MM.1S (cell line): ENCODE results near the gene NEGR1.
"Not testable (repeated sequence)": the region's sequence is repeated elsewhere in the genome, so short reads cannot be mapped to it uniquely, and the experiment has no call there.

Source experiments
- DNase-seq: peaks from one replicate; pipeline ENCODE4 v3.0.0-alpha.2; 2015
- H2AFZ ChIP-seq: fragments of 300-600 bp; sonication (generic); 2 replicates; pipeline ENCODE4 v1.6.0; 2016; ENCODE audit warnings: antibody characterized with exemption, low read length
- H3F3A ChIP-seq: fragments of 300-600 bp; sonication (generic); 2 replicates; pipeline ENCODE4 v1.6.1; 2016; ENCODE audit warnings: mild to moderate bottlenecking, antibody characterized with exemption, low read length, moderate library complexity, mixed read lengths; ENCODE audit not compliant: insufficient read depth
- H3K27ac ChIP-seq: fragments of 300-600 bp; sonication (generic); 2 replicates; pipeline ENCODE4 v1.5.1; 2016; ENCODE audit warnings: mild to moderate bottlenecking, low read length
- H3K27me3 ChIP-seq: fragments of 300-600 bp; sonication (generic); replicated peaks from 2 replicates; pipeline ENCODE4 v1.6.0; 2016; ENCODE audit warnings: low read length; ENCODE audit not compliant: insufficient read depth
- H3K36me3 ChIP-seq: fragments of 300-600 bp; sonication (generic); replicated peaks from 2 replicates; pipeline ENCODE4 v1.6.1; 2016; ENCODE audit warnings: mild to moderate bottlenecking, low read length, mixed read lengths; ENCODE audit not compliant: insufficient read depth
- H3K4me1 ChIP-seq: fragments of 300-600 bp; sonication (generic); 2 replicates; pipeline ENCODE4 v1.6.1; 2016; ENCODE audit warnings: low read length, mixed read lengths
- H3K4me2 ChIP-seq: fragments of 300-600 bp; sonication (generic); 2 replicates; pipeline ENCODE4 v1.6.0; 2016; ENCODE audit warnings: low read depth, low read length
- H3K4me3 ChIP-seq: fragments of 300-600 bp; sonication (generic); 2 replicates; pipeline ENCODE4 v1.5.1; 2016; ENCODE audit warnings: low read length, mixed read lengths
- H3K79me2 ChIP-seq: fragments of 300-600 bp; sonication (generic); 2 replicates; pipeline ENCODE4 v1.6.1; 2016; ENCODE audit warnings: mixed run types, low read length, mixed read lengths
- H3K9ac ChIP-seq: fragments of 300-600 bp; sonication (generic); 2 replicates; pipeline ENCODE4 v1.6.1; 2016; ENCODE audit warnings: low read length, mixed read lengths
- H3K9me2 ChIP-seq: fragments of 300-600 bp; sonication (generic); replicated peaks from 2 replicates; pipeline ENCODE4 v1.6.1; 2016; ENCODE audit warnings: mild to moderate bottlenecking, low read length, mixed read lengths; ENCODE audit not compliant: insufficient read depth
- H3K9me3 ChIP-seq: fragments of 300-600 bp; sonication (generic); replicated peaks from 2 replicates; pipeline ENCODE4 v1.6.1; 2016; ENCODE audit warnings: mild to moderate bottlenecking, low read length, mixed read lengths; ENCODE audit not compliant: insufficient read depth
- H4K20me1 ChIP-seq: fragments of 300-600 bp; sonication (generic); 2 replicates; pipeline ENCODE4 v1.6.1; 2016; ENCODE audit warnings: mild to moderate bottlenecking, low read length, moderate library complexity, mixed read lengths; ENCODE audit not compliant: insufficient read depth
- EZH2 ChIP-seq: fragments of 300-600 bp; sonication (generic); optimal IDR thresholded peaks from 2 replicates; pipeline ENCODE3; 2017; ENCODE audit warnings: low read depth, mild to moderate bottlenecking, antibody characterized with exemption, low read length, mixed read lengths
- EZH2phosphoT487 ChIP-seq: fragments of 300-600 bp; sonication (generic); IDR thresholded peaks from 2 replicates; pipeline ENCODE4 v1.6.1; 2018; ENCODE audit warnings: antibody characterized with exemption, low read length
- TF ChIP-seq, protein P1 (sequence below): fragments of 300-600 bp; sonication (generic); IDR thresholded peaks from 2 replicates; pipeline ENCODE4 v1.5.1; 2016; ENCODE audit warnings: antibody characterized with exemption, low read length, mixed read lengths

Gene NEGR1

DNA sequence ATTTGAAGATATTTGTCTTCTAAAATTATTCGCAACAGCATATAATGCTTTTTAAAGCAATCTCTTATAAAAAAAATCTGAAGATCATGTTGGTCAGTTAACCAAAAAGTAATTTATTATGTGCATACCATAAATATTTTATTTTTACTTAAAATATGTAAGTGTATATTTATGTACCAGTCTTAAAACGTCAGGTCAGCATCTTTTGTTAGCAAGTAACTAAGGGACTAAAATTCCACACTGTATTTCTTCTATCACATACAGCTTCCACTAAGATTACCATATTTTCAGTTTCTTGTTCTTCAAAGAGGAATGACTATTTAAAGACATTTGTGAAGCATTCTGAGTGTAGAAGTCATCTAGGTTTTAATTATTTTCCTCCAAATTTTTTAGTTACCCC, 19.6 kb downstream of the NEGR1 start:
- no peak overlapping the region for H3K9ac ChIP-seq
- H3K9me2 ChIP-seq: no peaks in the 10 kb centered on the region
- TF ChIP-seq, protein P1, sequence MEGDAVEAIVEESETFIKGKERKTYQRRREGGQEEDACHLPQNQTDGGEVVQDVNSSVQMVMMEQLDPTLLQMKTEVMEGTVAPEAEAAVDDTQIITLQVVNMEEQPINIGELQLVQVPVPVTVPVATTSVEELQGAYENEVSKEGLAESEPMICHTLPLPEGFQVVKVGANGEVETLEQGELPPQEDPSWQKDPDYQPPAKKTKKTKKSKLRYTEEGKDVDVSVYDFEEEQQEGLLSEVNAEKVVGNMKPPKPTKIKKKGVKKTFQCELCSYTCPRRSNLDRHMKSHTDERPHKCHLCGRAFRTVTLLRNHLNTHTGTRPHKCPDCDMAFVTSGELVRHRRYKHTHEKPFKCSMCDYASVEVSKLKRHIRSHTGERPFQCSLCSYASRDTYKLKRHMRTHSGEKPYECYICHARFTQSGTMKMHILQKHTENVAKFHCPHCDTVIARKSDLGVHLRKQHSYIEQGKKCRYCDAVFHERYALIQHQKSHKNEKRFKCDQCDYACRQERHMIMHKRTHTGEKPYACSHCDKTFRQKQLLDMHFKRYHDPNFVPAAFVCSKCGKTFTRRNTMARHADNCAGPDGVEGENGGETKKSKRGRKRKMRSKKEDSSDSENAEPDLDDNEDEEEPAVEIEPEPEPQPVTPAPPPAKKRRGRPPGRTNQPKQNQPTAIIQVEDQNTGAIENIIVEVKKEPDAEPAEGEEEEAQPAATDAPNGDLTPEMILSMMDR: no peak
- no peak for TF ChIP-seq EZH2phosphoT487
- no peak for TF ChIP-seq EZH2
- no peaks in the 10 kb centered on the region for H3K9me3 ChIP-seq
- no peaks in the 10 kb centered on the region for H3K79me2 ChIP-seq
- no peaks in the 10 kb centered on the region for H4K20me1 ChIP-seq
- no peaks in the 10 kb centered on the region for H3K4me1 ChIP-seq
- no peaks in the 10 kb centered on the region for H3F3A ChIP-seq
- no peak overlapping the region for H2AFZ ChIP-seq
- H3K4me2 ChIP-seq: no peak overlapping the region
- no peak for DNase-seq
- no peak overlapping the region for H3K4me3 ChIP-seq
- H3K27me3 ChIP-seq: no peaks in the 10 kb centered on the region
- H3K27ac ChIP-seq: no peak overlapping the region
- no peaks in the 10 kb centered on the region for H3K36me3 ChIP-seq

DNA sequence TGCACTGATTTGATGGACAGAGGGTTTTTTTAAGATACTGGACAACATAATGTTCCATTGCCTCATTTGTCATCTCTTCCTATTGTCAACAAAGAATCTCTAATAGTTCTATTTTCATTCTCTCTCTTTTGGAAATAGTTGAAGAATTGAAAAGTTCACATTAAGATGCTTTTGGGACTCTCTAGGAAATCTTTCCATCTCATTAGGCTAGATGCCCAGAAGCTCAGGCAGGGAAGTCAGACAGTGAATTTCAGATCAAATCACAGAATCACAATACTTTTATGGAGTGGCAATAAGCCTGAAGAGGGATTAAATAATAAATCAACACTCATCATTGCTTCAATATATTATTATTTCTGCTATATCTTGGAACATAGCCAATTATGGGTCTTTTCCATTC, 29.2 kb downstream of the NEGR1 start:
- Histone ChIP-seq H3K9me2 (no peaks in the 10 kb centered on the region), H4K20me1 (no peaks in the 10 kb centered on the region), H3K36me3 (no peaks in the 10 kb centered on the region), H3K9ac (no peak overlapping the region), H3K27ac (no peak overlapping the region), H3K4me2 (no peak overlapping the region), H2AFZ (no peak overlapping the region), H3K4me1 (no peaks in the 10 kb centered on the region), H3K9me3 (no peaks in the 10 kb centered on the region), H3K4me3 (no peak overlapping the region), H3K79me2 (no peaks in the 10 kb centered on the region), H3K27me3 (no peaks in the 10 kb centered on the region), H3F3A (no peaks in the 10 kb centered on the region)
- DNase-seq: no peak
- no peak for TF ChIP-seq EZH2
- no peak for TF ChIP-seq EZH2phosphoT487

DNA sequence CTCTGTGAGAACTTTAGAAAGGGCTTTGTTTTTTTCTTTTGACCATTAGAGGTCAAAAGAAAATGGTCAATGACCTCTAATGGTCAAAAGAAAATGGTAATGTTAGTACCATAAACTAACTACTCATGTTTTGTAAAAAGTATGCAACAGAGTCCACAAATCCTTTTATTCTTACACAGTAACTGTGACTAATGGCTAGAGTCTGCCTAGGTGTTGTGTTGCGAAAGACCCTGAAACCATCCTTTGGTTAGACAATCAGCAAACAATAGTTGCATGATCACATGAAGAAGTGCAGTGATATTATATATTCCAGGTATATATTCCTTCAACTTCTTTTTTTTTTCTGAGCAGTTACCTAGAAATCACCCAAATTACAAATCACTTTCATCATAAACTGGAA, 40.9 kb downstream of the NEGR1 start:
- Histone ChIP-seq H3K27ac (no peak overlapping the region), H2AFZ (no peak overlapping the region), H3K4me3 (no peak overlapping the region), H3K79me2 (no peaks in the 10 kb centered on the region), H3K4me1 (no peaks in the 10 kb centered on the region), H3K9me2 (no peaks in the 10 kb centered on the region), H3K9me3 (no peaks in the 10 kb centered on the region), H3F3A (no peaks in the 10 kb centered on the region), H3K9ac (no peak overlapping the region), H3K27me3 (no peaks in the 10 kb centered on the region), H3K4me2 (no peak overlapping the region), H3K36me3 (no peaks in the 10 kb centered on the region), H4K20me1 (no peaks in the 10 kb centered on the region)
- TF ChIP-seq, protein P1: no peak
- TF ChIP-seq EZH2phosphoT487 (no peak), EZH2 (no peak)
- no peak for DNase-seq

DNA sequence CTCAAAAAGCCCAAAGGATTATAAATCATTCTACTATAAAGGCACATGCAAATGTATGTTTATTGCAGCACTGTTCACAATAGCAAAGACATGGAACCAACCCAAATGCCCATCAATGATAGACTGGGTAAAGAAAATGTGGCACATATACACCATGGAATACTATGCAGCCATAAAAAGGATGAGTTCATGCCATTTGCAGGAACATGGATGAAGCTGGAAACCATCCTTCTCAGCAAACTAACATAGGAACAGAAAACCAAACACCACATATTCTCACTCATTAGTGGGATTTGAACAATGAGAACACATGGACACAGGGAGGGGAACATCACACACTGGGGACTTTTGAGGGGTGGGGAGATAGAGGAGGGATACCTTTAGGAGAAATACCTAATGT, 46.4 kb downstream of the NEGR1 start:
- H4K20me1 ChIP-seq, H3K4me1 ChIP-seq, H3K27ac ChIP-seq, H3K27me3 ChIP-seq, DNase-seq, H3F3A ChIP-seq, H3K36me3 ChIP-seq, H3K79me2 ChIP-seq, H3K4me3 ChIP-seq, H3K9me2 ChIP-seq, H3K9ac ChIP-seq, H3K9me3 ChIP-seq, H3K4me2 ChIP-seq, H2AFZ ChIP-seq: not testable (repeated sequence)
